ENCODE measurements around the gene DGKE.

GRCh38 chr17:56892333-56892732 is 58.4 kb downstream of the DGKE start:
- TF ChIP-seq CTCF (IDR thresholded peaks at IDR 0.05) = no peak
- no peak for TF ChIP-seq POLR2AphosphoS5 (IDR thresholded peaks at IDR 0.05; ENCODE audit: low read depth, low read length)
- no peak for TF ChIP-seq REST (IDR thresholded peaks at IDR 0.05; ENCODE audit: insufficient read depth in 1 of 2, low read depth in 2 of 2, low read length in 1 of 2)
